Gastrocnemius medialis (tissue), 4 donors: Measurements from ENCODE around the gene TMPRSS5.

Source experiments
- POLR2A ChIP-seq, 2 donors: fragments of 450-650 bp; IDR thresholded peaks; one replicate each; pipeline ENCODE4 v1.6.1; 2017; ENCODE audit warnings: antibody characterized with exemption in 2 of 2, mild to moderate bottlenecking in 2 of 2, moderate library complexity in 2 of 2
- TF ChIP-seq, protein P1 (sequence below), 5 experiments: fragments of 450-650 bp in 3 of 5; fragments of 200-600 bp in 2 of 5; sonication (generic) in 2 of 5; IDR thresholded peaks in 4 of 5; conservative IDR thresholded peaks in 1 of 5; 1 replicate in 4 of 5; 2 replicates in 1 of 5; pipeline ENCODE4 v1.5.1; 2016 to 2019; ENCODE audit warnings: antibody characterized with exemption in 5 of 5, mild to moderate bottlenecking in 3 of 5, moderate library complexity in 3 of 5

- no peak for TF ChIP-seq POLR2A (IDR thresholded peaks at IDR 0.05)
- TF ChIP-seq, protein P1, sequence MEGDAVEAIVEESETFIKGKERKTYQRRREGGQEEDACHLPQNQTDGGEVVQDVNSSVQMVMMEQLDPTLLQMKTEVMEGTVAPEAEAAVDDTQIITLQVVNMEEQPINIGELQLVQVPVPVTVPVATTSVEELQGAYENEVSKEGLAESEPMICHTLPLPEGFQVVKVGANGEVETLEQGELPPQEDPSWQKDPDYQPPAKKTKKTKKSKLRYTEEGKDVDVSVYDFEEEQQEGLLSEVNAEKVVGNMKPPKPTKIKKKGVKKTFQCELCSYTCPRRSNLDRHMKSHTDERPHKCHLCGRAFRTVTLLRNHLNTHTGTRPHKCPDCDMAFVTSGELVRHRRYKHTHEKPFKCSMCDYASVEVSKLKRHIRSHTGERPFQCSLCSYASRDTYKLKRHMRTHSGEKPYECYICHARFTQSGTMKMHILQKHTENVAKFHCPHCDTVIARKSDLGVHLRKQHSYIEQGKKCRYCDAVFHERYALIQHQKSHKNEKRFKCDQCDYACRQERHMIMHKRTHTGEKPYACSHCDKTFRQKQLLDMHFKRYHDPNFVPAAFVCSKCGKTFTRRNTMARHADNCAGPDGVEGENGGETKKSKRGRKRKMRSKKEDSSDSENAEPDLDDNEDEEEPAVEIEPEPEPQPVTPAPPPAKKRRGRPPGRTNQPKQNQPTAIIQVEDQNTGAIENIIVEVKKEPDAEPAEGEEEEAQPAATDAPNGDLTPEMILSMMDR (IDR thresholded peaks at IDR 0.05 in 4 of 5, conservative IDR thresholded peaks at IDR 0.05 in 1 of 5): no peak
Measured at GRCh38 chr11:113736323-113736722, 30.2 kb upstream of the TMPRSS5 start.
